ENCODE measurements around the gene NADK2. TPM values are rescaled to one million over a fixed set of nuclear protein-coding genes. Genes with fewer than 3 reads are reported as not detected.

NADK2 gene
- total RNA-seq, 2 experiments from 2014 or later, result 23.8 to 37.5 TPM

- Histone ChIP-seq H3K79me2 (ENCODE audit: insufficient read depth, low read depth, low read length) (peaks cover 9% of the 10 kb centered on the region; the same call in 1 of the 2 replicates), H3K4me1 (ENCODE audit: insufficient read depth, low read length, poor library complexity, severe bottlenecking) (peaks cover 8% of the 10 kb centered on the region), H3K27ac (ENCODE audit: low read depth, low read length, poor library complexity, severe bottlenecking) (no peak overlapping the region), H3K4me2 (ENCODE audit: low read length) (no peak overlapping the region), H4K20me1 (ENCODE audit: insufficient read depth, low read length) (no peaks in the 10 kb centered on the region), H2AFZ (ENCODE audit: low read length) (no peak overlapping the region), H3K4me3 (ENCODE audit: low read depth, low read length, poor library complexity, severe bottlenecking) (no peak overlapping the region), H3K9me3 (ENCODE audit: low read length) (no peaks in the 10 kb centered on the region), H3K9me2 (ENCODE audit: insufficient read depth, low read length) (no peaks in the 10 kb centered on the region), H3K36me3 (ENCODE audit: insufficient read depth, low read length) (peaks cover 13% of the 10 kb centered on the region; the same call in 1 of the 2 replicates)
- no peak for DNase-seq (ENCODE audit: low spot score)
- no peak for TF ChIP-seq CTCF (conservative IDR thresholded peaks at IDR 0.05; ENCODE audit: low read length)
- TF ChIP-seq EZH2phosphoT487 (IDR thresholded peaks at IDR 0.05; ENCODE audit: borderline replicate concordance, low read depth, low read length), result no peak
- intact Hi-C loops (cut with micrococcal nuclease; ENCODE audit: unreplicated experiment), result no loop called here
- BruUV-seq (replicated peaks), result no TSS peak
- CTCF ChIA-PET (ENCODE audit: unreplicated experiment), result interaction anchor here (0.6 kb wide), 1 partner anchor 52 kb away, joined by 3 read pairs; no protein-coding TSS in a partner anchor
- POLR2A ChIA-PET, result interaction anchor here (0.5 to 1.2 kb wide), 8 partner anchors 10 to 689 kb away, joined by 3 to 4 read pairs (median 3); partner anchors contain the start of gene NADK2
These were observed 11.5 kb downstream of the NADK2 start for GRCh38 chr5:36230151-36230790.

GRCh38 chr5:36228505-36228904, 13.2 kb downstream of the NADK2 start:
- Histone ChIP-seq H3K4me1 (ENCODE audit: insufficient read depth, low read length, poor library complexity, severe bottlenecking) (no peaks in the 10 kb centered on the region), H3K36me3 (ENCODE audit: insufficient read depth, low read length) (peaks cover 23% of the 10 kb centered on the region; the same call in 1 of the 2 replicates), H3K4me3 (ENCODE audit: low read depth, low read length, poor library complexity, severe bottlenecking) (no peak overlapping the region), H3K79me2 (ENCODE audit: insufficient read depth, low read depth, low read length) (no peaks in the 10 kb centered on the region; the same call in 1 of the 2 replicates), H3K9me2 (ENCODE audit: insufficient read depth, low read length) (no peaks in the 10 kb centered on the region), H4K20me1 (ENCODE audit: insufficient read depth, low read length) (no peaks in the 10 kb centered on the region), H2AFZ (ENCODE audit: low read length) (no peak overlapping the region), H3K9me3 (ENCODE audit: low read length) (no peaks in the 10 kb centered on the region), H3K4me2 (ENCODE audit: low read length) (no peak overlapping the region), H3K27ac (ENCODE audit: low read depth, low read length, poor library complexity, severe bottlenecking) (no peak overlapping the region)
- intact Hi-C loops (cut with micrococcal nuclease; ENCODE audit: unreplicated experiment), result no loop called here
- no peak for DNase-seq (ENCODE audit: low spot score)
- no TSS peak for BruUV-seq (replicated peaks)
- TF ChIP-seq CTCF (conservative IDR thresholded peaks at IDR 0.05; ENCODE audit: low read length), result no peak
- TF ChIP-seq EZH2phosphoT487 (IDR thresholded peaks at IDR 0.05; ENCODE audit: borderline replicate concordance, low read depth, low read length), result no peak
- ChIA-PET POLR2A (interaction anchor here (0.7 to 2.4 kb wide), 3 partner anchors 8 to 102 kb away, joined by 3 to 11 read pairs (median 4); partner anchors contain the start of gene NADK2), CTCF (ENCODE audit: unreplicated experiment) (no interaction called here)

GRCh38 chr5:36227046-36227445, 14.7 kb downstream of the NADK2 start:
- TF ChIP-seq CTCF (conservative IDR thresholded peaks at IDR 0.05; ENCODE audit: low read length), result no peak
- TF ChIP-seq EZH2phosphoT487 (IDR thresholded peaks at IDR 0.05; ENCODE audit: borderline replicate concordance, low read depth, low read length), result no peak
- no peaks in the 10 kb centered on the region for H3K4me1 ChIP-seq (ENCODE audit: insufficient read depth, low read length, poor library complexity, severe bottlenecking)
- no TSS peak for BruUV-seq (replicated peaks)
- no peak for DNase-seq (ENCODE audit: low spot score)
- H3K27ac ChIP-seq (ENCODE audit: low read depth, low read length, poor library complexity, severe bottlenecking), result no peak overlapping the region
- peaks cover 30% of the 10 kb centered on the region for H3K36me3 ChIP-seq (ENCODE audit: insufficient read depth, low read length)
- H4K20me1 ChIP-seq (ENCODE audit: insufficient read depth, low read length), result no peaks in the 10 kb centered on the region
- H3K79me2 ChIP-seq (ENCODE audit: insufficient read depth, low read depth, low read length), result no peaks in the 10 kb centered on the region; the same call in 1 of the 2 replicates
- H3K9me3 ChIP-seq (ENCODE audit: low read length), result no peaks in the 10 kb centered on the region
- H2AFZ ChIP-seq (ENCODE audit: low read length), result no peak overlapping the region
- no peaks in the 10 kb centered on the region for H3K9me2 ChIP-seq (ENCODE audit: insufficient read depth, low read length)
- POLR2A ChIA-PET, result interaction anchor here (0.7 to 2.4 kb wide), 4 partner anchors 10 to 187 kb away, joined by 3 to 11 read pairs (median 4); partner anchors contain the start of gene NADK2
- no peak overlapping the region for H3K4me2 ChIP-seq (ENCODE audit: low read length)
- intact Hi-C loops (cut with micrococcal nuclease; ENCODE audit: unreplicated experiment), result no loop called here
- CTCF ChIA-PET (ENCODE audit: unreplicated experiment), result no interaction called here
- H3K4me3 ChIP-seq (ENCODE audit: low read depth, low read length, poor library complexity, severe bottlenecking), result no peak overlapping the region
